ENCODE measurements around the gene PLEKHD1.

Gene PLEKHD1

DNA sequence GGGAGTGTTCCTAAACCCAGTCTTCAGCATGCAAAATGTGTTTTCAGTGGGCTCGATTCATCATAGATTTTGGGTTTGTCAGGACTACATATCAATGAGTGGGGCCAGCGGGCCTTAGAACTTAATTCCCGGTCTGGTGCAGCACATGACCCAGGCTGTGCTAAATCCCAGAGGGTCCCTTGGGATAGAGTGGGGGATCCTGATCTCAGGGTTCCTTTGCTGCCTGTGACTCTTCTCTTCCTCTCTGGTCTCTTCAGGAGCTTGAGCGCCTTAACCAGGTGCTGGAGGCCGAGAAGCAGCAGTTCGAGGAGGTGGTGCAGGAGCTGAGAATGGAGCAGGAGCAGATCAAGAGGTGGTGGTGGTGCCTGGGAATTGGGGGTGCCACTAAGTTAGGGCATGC, 37.5 kb downstream of the PLEKHD1 start:
- no peak for DNase-seq

DNA sequence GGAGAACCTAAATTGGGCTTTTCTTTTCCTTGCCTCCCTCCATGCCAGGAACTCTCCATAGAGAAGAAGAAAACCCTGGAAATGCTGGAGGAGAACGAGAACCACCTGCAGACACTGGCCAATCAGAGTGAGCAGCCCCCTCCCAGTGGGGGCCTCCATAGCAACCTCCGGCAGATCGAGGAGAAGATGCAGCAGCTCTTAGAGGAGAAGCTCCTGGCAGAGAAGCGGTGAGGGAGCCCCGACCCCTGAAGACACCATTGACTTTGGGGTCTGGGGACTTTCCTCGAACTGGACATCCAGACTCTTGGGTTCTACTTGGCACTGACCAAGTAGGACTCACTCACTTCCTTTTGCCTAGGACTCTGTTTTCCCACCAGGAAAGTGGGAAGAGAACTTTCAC, 41.4 kb downstream of the PLEKHD1 start:
- no peak for DNase-seq

DNA sequence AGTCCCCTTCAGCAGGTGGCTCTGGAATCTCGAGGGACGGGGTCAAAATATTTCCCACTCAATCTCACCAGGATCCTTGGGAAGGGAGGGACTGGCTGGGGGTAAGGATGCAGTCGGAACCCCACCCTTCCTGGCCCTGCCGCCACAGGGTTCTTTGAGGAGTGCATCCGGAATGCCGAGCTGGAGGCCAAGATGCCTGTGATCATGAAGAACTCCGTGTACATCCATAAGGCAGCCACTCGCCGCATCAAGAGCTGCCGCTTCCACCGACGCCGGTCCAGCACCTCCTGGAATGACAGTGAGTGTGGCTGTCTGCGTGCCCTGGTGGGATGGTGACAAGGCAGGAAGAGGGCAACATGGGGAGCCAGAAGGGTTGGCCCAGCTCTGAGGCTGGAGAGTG, 43.1 kb downstream of the PLEKHD1 start:
- no peak for DNase-seq

DNA sequence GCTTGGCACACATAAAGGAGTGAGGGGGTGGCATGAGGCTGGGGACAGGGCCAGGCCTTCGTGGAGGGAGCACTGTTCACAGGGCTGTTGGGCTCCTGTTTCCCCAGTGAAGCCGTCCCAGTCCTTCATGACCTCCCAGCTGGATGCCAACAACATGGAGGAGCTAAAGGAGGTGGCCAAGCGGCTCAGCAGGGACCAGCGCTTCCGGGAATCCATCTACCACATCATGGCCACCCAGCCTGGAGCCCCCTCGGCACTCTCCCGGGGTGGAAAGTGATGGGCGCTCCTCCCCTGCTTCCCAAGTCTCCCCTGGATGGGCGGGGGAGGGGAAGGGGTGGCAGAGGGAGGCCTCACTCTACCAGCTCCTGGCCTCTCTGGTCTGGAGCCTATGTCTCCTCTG, 43.6 kb downstream of the PLEKHD1 start:
- no peak for DNase-seq

DNA sequence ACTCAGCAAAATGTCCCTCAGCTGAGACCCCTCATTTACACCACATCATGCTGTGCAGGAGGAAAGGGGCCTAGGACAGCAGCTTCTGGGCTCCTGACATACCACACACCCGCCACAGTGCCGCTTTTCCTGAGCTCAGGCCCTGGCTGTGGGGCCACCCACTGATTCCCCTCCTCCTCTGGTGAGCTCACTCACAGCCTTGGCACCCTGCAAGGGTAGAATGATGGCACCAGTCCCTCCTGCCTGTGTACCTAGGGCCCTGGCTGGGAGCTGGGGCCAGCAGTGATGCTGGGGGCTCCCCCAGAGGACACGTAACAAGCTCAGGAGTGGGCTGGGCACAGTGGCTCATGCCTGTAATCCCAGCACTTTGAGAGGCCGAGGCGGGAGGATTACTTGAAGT, 44.4 kb downstream of the PLEKHD1 start:
- DNase-seq, result no peak

DNA sequence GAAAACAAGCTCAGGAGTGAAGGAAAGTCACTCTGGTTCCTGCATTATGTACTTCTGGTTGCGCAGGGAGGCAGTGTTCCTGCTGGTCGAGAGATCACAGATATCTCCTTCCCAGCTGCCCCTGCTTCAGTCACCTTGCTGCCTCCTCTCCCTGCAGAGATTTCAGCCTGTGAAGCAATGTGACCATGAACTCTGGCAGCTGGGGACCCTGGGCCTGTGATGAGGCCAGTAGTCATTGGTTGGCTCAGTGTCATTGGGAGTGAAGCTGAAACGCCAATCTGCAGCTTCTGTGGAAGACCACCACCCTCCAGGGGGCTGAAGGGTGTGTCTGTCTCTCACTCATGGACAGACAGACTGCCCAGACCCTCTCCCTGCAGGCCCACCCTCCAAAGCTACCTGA, 45.0 kb downstream of the PLEKHD1 start:
- no peak for DNase-seq

DNA sequence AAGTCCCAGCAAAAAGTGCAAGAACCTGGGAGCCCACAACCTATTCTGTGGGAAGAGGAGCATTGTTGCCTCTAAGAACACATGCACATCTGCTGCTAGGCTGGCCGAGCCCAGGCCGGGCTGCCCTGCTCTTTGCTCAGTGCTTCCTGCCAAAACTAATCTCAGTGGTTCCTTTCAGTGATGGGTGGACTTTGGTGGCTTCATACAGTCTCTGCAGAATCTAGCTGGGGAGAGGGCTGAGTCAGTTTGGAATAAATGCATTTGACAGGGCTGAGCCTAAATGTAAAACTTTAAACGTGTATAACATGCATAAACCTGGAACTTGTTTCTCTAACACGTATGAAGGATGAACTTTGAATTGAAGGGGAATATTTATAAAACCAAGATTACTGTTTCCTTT, 45.6 kb downstream of the PLEKHD1 start:
- no peak for DNase-seq

DNA sequence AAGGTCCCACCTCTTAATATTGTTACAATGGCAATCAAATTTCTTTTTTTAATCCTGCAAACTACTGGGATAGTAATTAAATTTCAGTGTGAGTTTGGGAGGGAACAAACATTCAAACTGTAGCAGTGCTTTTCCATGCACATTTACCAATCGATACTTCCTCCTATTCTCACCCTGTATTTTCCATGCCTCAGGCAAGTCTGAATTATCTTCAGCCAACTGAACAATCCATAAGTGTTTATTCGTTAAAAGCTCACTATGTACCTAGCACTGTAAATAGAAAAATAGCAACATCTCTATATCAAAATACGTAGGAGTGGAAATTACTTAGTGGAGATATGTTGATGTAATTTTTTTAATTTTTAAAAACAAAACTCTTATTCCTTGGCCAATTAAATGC, 46.6 kb downstream of the PLEKHD1 start:
- DNase-seq, result no peak

DNA sequence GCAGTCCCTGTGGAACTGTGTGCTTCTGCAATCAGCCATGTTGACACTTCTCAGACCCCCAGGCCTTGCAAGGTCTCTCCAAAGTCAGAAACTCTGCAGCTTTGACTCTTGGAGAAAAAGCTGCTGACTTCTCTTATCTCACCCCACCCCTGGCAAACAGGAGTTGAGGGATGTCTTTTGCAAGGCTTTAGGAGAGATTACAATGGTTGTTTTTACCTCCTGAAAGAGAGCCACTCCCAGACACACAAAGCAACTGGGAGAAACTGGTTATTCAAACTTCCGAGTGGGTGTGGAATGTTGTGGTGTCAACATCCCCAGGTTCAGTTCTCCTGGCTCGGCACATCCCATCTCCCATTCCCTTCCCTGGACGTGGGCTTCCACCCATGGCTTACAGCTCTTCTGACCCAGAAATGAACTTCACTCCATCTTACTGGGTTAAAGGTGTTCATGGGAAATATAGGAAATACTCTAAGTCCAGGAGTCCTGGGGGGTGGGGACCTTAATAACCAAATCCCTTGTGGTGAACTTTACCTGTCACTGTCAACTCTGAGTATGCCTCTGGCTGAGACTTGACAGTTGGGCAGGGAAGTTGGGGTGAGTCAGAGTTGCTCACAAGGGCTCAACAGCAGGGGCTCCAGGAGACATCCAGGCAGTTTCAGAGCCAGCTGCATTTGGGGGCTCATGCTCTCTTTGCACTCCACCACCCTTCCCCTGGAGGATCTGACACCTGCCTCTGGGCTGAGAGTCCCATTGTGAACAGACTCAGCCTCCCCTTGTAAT, 48.2 kb downstream of the PLEKHD1 start:
- no peak for DNase-seq

DNA sequence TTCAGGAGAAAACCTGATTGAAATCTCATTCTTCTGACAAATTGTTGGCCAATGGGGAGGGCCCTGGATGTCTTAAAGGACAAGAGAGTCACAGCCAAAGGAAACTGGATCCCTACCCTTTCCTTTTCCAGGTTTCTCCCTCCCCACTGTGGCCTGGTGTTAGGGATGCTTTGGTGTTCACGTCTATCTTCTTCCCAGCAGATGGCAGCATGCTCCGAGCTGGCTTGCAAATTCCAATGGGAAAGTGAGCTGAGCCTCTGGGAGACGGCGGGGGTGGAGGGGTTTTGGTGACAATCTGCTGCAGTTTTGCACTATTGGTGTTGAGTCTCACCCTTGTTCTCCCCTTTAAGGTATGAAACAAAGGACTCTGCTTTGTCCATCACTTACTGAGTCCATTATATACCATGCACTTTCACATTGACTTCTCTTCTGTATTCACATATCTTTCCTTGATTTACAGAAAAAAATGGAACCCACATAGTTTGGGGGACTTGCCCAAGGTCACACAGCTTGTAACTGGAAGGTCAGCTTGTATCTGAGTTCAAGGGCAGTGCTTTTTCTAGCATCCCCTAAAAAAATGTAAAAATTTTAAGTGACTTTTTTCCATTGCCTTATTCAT, 50.8 kb downstream of the PLEKHD1 start:
- DNase-seq, result no peak

DNA sequence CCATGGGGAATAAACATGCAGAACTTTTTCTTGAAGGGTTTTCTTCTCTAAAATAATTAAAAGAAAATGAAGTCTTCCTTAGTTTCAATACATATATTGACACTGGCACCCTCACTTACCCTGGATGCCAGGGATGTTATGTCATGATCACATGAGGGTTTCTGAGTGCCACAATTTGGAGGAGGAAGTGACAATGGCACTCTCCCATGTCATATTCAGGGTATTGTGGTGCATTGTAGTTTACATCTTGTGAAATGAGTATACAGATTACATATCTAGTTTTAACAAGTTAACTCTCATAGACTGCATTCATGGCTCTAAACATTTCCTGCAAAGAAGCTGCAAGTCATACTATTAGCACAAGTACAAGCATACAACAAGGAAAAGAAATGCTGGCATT, 52.4 kb downstream of the PLEKHD1 start:
- no peak for DNase-seq

DNA sequence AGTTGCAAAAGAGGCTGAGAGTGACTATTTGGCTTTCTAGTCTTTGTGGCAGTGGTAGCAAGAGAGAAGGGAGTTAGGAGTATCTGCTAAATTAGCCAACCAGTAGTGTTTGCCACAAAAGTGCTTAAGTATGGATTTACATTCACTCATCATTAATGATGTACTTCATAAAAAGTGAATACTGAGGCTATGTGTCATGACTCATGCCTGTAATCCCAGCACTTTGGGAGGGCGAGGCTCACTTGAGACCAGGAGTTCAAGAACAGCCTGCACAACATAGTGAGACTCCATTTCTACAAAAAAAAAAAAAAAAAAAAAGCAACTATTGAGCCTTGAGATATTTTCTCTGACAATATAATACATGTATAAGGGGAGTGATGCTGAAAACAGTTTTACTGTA, 53.4 kb downstream of the PLEKHD1 start:
- no peak for DNase-seq

DNA sequence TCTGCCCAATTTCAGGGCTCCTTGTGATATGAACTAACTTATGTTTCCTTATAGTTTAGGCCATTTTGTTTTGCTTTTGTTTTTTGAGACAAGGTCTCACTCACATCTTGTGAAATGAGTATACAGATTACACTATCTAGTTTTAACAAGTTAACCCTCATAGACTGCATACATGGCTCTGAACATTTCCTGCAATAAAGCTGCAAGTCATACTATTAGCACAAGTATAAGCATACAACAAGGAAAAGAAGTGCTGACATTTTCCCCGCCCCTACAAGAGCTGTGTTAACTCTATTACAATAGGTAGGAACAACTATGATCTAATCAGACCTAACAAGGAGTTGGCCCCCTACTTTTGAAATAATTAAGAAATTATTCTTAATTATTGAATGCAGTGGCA, 54.2 kb downstream of the PLEKHD1 start:
- DNase-seq, result no peak

DNA sequence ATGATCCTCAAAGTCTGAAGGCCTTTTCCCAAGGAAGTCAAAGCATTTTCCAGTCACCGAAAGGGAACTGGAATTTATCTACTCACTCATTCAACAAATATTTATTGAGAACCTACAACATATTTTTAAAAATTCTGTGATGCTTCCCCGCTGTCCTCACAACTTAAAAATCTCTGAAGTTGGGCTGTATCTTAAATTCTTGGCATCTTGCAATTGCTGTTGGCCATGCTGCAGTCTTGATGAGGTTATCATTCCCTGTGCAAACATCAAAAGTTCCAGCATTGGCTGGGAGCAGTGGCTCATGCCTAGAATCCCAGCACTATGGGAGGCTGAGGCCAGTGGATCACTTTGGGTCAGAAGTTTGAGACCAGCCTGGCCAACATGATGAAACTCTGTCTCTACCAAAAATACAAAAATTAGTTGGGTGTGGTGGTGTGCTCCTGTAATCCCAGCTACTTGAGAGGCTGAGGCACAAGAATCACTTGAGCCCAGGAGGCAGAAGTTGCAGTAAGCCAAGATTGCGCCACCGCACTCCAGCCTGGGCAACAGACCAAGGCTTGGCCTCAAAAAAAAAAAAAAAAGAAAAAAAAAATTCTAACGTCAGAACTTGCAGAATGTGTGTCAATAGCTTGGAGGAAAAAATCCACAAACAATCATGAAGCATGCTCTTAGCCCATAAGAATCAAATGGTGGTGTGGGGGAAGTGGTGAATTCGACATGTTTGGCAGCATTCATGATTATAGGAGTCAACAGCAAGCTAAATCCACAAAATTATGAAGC, 55.3 kb downstream of the PLEKHD1 start:
- no peak for DNase-seq

DNA sequence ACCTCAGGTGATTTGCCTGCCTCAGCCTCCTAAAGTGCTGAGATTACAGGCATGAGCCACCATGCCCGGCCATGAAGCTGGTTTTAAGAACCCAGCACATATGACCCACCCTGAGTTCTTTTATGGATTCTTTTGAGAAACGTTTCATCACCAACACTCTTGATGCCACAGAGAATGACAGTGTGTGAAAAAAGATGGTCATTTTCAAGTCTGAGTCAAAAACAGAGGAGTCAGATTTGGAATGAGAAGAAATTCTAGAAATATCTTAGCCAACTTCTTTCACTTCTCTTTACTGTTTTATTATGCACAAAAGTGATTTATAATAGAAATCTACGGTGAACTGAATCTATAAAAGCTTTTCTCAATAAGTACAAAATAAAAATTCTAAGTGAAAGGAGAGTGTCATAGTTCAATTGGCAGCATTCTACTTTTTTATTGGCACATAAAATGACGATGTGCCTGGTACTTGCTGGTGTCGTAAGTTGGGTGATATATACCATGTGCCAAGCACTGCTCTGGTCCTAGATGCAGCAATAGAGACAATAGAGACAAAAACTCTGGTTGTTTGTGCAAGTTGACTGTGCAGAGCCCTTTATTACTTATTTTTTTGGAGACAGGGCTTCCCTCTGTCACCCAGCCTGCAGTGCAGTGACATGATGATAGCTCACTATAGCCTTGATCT, 56.3 kb downstream of the PLEKHD1 start:
- DNase-seq, result no peak

DNA sequence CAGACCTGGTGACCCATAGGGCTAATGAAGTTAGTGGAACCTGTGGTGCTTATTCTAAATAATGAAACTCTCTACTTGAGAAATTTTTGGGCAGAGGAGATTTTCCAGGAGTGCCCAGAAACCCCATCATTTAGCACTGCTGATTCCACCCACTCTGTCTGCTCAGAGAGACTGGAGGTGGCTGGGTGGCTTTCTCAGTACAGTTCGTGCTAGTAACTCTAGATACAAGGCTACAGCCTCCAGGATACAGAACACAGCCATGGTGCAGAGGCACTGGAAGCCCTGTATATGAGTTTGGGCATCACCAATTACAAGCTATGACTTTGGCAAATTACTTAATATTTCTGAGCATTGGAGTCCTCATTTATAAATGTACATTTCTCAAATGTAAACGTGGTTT, 57.8 kb downstream of the PLEKHD1 start:
- DNase-seq, result no peak

DNA sequence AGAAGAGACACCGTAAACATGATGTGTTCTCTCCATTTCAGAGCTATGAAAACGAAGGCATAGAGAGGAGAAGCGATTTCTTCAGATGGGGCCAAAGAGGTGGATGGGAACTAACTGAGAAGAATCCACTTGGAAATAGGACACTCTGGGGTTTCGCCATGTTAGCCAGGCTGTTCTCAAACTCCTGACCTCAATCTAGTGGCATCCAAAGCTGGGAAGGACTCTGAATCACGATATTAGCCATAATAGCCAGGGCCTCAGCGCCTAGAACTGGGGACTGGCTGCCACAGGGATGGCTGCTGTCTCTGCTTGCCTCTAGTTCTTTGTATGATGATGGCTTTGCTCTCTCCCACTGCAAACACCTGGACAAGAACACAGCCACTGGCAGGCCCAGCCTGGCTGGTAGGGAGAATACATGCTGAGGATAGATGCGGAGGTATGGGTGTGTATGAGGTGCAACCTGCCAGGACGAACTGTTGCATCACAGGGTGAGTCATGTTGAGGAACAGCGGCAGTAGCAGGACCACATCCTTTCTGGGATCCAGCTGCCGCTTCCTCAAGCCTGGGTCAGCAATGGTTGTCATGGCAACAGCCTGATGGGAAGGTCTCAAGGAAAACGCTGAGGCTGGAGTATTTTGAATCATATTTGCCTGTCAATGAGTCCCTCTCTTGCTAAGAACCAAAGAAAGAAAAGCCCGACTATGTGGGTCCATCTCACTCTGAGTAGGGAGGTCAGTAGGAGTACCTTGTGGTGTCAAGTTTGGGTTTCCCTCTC, 59.0 kb downstream of the PLEKHD1 start:
- no peak for DNase-seq

DNA sequence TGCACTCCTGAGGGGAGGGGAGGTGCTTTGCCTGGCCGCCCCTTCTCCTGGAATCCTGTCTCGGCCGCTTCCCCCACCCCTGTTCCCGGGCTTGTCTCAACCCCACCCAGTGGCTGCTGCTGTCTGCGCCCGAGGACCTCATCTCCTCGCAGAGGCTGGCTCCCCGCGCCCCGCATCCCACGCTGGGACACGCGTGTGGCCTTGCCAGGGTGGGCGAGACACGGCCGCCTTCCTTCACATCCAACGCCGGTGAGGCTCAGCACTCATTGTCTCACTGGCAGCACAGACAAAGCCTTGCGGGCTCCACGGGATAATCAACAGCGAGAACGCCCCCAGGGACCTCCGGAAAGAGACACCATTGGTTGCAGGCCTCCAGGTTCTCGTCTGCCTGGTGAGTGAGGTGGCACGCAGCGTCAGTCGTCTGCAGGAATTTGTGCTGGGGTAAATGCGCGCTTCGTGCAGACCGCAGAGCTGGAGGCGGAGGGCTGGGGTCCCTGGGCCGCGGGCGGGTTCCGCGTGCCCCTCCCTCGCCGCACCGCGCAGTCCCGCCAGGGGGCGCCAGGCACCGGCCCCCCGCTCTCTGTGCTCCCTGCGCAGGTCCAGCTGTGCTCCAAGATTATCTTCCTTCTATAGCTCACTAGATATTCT, 63.3 kb downstream of the PLEKHD1 start:
- no peak for DNase-seq

DNA sequence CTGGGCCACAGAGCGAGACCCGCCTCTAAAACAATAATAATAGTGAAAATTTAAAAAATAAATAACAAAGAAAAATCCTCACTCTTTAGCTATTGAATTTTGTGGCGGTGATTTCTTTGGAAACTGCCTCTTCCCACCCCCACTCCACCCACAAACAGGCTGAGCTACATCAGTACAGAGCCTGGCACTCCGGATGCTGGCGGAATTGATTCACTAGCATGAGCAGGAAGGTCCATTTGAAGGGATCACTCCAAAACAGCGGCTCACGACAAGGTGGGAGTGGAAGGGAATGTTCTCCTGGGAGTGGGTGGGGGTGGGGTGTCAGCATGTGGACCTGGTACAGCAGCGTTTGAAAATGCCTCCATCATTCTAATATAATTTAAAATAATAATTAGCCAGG, 64.0 kb downstream of the PLEKHD1 start:
- DNase-seq, result no peak

DNA sequence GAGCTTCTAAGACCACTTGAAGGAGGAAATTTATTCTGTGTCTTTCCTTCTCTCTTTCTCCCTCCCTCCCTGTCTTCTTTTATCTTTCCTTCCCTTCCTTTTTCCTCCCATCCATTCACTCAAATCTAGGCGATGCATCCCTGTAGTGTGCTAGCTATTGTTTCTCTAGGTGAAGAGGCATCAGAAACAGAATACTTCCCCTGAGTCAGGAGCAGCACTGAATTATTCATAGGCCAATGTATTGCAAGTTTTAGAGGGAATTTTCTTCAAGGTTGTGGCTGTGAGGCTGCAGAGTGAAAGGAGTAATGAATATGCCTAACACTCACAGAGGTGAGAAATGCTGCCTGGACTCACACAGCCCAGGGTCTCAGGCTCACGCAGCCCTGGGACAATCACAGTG, 67.0 kb downstream of the PLEKHD1 start:
- no peak for DNase-seq

DNA sequence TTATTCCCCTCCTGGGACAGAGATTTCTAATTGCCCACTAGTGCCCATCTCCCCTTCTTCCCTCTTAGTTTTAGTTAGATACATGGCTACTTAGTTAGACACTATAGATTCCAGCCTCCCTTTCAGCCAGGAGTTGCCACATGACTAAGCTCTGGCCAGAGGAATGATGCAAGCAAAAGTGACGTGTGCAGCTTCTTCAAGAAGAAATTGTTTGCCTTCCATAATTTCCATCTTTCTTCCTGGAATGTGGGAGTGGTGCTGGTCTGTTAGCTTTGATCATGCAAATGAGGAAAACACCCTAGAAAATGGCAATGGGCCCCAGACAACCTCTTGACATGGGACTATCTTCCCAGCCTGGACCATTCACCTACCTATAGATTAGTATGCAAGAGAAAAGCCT, 68.7 kb downstream of the PLEKHD1 start:
- DNase-seq, result no peak

DNA sequence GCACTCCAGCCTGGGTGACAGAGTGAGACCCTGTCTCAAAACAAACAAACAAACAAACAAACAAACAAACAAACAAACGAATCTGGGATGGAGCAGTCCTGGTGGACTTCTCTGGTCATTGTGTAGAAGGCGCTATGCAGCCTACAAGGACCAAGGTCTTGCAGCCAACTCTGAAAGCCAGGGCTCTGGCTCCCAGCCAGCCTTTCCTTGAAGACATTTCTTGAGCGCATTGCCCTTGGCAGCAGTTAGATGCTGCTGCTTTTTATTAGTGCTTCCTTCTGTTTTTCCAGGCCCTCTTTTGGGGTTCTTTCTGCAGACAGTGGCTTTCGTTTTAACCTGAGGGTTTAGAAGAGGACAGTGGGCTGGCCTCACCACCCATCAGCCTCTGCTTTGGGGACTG, 70.0 kb downstream of the PLEKHD1 start:
- no peak for DNase-seq
